SK-N-DZ (cell line): Measurements from ENCODE around the gene FOXK1.

Experiments used
- DNase-seq: peaks from one replicate; pipeline ENCODE4 v3.0.0-alpha.2; 2015; ENCODE audit warnings: low spot score

The FOXK1 gene

DNA sequence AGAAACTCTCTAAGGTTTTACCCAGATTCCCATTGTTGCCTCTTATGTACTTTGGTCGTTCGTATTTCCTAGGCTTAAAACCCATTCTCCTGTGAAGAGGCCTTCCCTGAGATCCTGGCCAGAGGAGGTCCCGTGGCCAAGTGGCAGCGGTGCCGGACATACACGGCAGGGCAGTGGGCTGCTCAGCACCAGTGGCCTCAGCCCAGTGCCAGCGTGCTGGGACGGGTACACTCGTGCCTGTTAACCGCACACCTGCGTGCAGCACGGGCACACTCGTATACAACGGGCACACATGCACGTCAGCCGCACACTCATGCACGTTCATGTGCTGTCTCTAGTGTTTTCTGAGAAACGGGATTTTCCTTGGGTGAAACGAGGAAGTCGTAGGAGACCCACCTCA is 40.2 kb downstream of the FOXK1 start:
- no peak for DNase-seq

DNA sequence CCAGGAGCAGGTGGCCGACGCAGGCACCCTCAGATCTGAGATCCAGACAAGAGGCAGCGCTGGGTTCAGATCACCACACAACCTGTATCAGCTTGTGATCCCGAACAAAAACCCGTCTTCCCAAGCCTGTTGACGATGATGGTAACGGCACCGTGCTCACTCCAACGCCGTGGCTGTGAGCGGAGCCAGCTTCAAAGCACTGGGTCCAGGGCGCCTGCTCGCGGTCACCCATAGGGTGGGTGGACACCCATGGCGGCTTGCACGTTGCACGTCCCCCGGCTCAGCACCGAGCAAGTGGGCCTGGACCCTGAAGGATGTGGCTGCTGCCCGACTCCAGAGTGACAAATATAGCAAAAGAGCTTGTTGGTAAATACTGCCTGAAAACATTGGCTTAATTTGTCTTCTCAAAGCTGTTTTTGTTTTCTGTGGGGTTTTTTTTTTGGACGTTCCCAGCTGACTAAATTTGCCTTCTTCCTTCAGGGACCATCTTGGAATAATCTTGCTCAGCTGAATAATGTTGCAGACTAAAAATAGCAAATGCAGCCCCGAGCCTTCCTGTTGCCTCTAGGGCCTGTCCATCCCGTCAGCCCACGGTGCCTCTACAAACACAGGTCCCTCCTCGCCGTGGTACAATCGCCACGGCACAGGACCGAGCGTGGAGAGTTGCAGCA is 41.0 kb downstream of the FOXK1 start:
- no peak for DNase-seq

GRCh38 chr7:4724648-4725013 is 42.5 kb downstream of the FOXK1 start:
- DNase-seq = no peak

- DNase-seq = no peak
Observed at GRCh38 chr7:4725014-4725849, 43.1 kb downstream of the FOXK1 start.

DNA sequence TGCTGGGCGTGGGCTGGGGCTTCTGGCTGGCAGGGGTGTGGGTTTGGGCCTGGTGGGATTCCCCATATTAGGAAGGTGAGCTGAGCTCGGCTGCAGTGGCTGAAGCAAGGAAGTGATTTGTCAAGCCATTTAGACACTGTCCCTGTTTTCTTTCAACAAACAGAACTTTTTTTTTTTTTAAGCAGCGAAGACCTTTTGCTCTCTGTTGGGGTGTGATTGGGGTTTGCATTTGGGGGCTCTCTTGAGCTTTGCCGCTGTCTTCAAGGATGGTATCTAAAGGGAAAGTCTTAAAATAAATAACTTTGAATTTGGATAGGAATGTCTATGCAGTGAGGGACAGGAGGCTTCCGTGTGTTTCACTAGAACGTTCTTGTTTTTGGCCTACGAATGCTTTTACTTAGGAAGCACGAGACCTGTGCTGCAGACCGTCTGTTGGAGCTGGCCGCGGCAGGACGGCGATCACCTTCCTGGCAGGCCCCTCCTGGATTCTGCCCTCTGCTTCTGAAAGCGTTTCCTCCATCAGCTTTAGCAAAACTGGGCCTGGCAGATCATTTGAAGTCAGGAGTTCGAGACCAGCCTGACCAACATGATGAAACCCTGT is 43.9 kb downstream of the FOXK1 start:
- no peak for DNase-seq

DNA sequence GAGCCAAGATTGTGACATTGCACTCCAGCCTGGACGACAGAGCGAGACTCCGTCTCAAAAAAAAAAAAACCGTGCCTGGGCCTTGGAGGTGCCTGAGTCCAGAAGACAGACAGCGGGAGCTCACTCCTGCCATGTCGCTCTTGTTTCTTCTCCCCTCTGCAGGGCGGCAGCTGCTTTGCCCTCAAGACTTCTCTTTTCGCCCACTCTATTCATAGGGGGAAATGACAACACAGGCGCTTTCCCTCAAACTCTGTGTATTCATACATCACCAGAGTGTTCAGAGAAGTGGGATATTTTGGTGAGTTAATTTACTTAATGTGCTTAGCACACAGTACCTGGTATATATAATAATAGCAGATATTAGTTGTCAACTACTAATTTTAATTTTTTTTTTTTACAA is 44.5 kb downstream of the FOXK1 start:
- no peak for DNase-seq

DNA sequence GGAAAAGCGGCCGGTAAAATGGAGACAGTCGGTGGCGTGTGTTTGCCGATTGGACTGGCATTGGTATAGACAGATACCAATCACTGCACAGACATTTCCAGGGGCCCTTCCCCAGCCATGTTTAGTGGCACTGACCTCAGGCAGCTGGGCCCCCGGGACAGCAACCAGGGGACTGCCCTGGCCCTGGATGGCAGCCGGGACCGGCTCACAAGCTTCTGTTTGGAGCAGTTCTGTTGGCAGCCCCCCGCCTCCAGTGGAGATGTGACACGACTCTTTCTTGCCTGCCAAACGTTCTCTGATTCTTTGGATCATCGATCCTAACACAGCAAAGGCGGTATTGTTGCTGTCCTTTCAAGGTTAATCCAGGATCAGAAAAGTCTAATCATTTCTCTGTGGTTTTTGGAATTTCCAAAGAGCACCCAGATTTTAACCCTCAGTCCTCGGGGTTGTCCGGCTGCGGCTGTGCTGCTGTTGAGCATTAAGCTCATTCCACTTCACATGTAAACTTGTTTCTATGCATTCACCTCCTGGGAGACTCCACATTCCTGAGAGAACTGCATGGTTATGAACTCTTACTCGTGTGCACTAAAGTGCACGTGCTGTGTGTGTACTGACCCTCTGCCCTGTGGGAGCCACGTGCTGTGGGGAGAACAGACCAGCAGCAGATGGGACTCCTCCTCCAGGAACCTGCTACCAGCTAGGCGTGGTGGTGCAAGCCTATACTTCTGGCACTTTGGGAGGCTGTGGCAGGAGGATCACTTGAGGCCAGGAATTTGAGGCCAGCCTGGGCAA is 46.0 kb downstream of the FOXK1 start:
- DNase-seq = no peak

GRCh38 chr7:4729266-4729665 is 47.2 kb downstream of the FOXK1 start:
- DNase-seq = no peak

DNA sequence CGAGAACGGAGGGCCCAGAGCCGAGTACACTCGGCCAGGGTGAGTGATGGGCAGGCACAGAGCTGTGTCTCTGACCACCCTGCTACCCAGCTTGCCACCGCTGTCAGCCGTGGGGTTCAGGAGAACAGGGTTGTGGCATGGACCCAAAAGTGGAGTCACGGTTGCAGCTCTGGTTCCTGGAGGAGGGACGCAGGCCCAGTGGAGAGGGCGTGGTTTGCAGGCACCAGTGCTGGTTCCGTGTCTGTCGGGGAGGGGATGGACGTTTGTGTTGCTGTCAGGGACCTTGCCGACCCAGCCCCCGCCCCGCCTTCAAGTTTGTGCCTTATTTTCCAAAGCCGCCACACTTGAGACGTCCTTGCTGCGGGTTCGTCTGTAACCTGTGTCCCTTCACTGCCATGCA is 48.2 kb downstream of the FOXK1 start:
- DNase-seq = no peak

DNA sequence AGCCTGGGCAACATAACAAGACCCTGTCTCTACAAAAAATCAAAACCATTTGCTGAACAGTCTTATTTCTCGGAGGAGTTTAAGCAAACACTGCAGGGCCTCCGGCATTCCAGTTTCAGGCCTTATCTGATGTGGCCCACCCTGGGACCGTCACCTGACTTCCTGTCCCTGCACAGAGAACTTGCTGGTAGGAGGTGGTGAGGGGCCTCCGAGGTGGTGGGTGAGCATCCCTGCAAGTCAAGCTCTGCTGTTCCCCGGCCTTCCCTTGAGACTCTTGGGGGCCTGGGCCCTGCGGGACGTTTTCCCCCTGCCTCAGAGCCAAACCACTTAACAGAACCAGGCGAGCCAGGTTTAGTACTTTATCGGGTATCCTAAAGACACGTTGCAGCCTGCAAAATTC is 48.9 kb downstream of the FOXK1 start:
- DNase-seq = no peak

DNA sequence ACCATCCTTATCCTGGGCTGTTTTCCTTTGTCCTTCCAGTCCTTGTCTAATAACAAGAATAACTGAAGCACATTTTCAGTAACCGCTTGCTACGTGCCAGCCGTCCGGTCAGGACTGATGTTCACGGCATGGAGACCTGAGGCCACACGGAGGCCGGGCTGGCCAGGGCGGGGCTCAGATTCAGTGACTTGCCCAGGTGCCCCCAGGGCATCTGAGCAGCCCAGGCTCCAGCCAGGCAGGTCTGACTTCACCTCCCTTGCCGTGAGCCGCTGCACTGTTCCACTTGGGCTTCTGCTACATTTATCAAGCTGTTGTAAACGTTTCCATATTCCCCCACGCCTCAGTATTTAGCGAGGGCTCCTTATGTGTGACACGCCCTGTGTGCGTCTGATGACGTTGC is 49.7 kb downstream of the FOXK1 start:
- no peak for DNase-seq

- DNase-seq = no peak
Observed at GRCh38 chr7:4733936-4734528, 51.9 kb downstream of the FOXK1 start.

- DNase-seq = no peak
Observed at GRCh38 chr7:4734587-4735345, 52.7 kb downstream of the FOXK1 start.

GRCh38 chr7:4737300-4737699 is 55.2 kb downstream of the FOXK1 start:
- DNase-seq = no peak

- DNase-seq = no peak
Observed at GRCh38 chr7:4738711-4739527, 56.8 kb downstream of the FOXK1 start.

- no peak for DNase-seq
Observed at GRCh38 chr7:4739528-4739992, 57.5 kb downstream of the FOXK1 start.

GRCh38 chr7:4740796-4741195 is 58.7 kb downstream of the FOXK1 start:
- DNase-seq = no peak

DNA sequence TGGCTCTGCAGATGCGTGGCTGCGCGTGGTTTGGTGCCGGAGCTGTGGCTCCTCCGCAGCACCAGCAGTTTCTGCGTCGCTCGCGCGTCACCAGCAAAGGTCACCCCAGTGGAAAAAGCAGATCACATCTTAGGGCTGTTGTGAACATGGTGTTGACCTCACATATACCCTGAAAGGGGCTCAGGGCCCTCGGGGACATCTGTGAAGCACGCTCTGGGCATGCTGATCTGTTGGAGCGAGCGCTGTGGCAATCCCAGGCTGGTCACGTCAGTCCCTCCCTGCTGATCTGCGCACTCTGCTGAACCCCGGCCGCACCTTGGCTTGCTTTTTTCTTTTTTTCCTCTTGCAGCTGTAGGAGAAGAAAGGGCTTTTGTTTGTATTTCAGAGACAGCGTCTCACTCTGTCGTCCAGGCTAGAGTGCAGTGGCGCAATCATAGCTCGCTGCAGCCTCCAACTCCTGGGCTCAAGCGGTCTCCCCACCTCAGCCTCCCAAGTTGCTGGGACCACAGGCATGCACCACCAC is 60.0 kb downstream of the FOXK1 start:
- DNase-seq = no peak

- DNase-seq = no peak
Observed at GRCh38 chr7:4742852-4743251, 60.8 kb downstream of the FOXK1 start.
